Ammon's horn (tissue), 1 donor: Measurements from ENCODE around the gene AKR1B1.

ENCODE experiments used
- DNase-seq: peaks from one replicate; pipeline ENCODE4 v3.0.0-alpha.2; 2016; ENCODE audit warnings: low spot score

The AKR1B1 gene

DNA sequence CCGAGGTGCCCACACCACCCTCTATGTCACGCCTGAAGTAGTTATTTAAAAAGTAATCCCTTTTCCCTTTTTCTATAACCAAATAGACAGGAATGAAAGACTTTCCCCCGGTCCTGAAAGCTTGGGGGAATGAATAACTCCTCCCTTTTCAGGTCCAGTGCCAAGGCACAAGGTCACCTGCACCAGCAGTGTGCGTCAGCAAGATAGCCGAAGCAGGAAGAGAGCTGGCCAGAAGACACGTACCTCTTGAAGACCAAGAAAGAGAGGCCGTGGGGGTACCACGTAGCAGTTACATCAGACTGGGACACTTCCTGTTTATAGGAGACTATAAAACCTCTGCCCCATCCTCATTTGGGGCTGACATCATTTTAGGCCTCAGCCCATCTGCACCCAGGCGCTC is 10.7 kb upstream of the AKR1B1 start:
- DNase-seq: no peak

GRCh38 chr7:134468475-134468874 is 9.6 kb upstream of the AKR1B1 start:
- DNase-seq: no peak

- DNase-seq: no peak
These were observed 9.2 kb upstream of the AKR1B1 start for GRCh38 chr7:134468054-134468453.

DNA sequence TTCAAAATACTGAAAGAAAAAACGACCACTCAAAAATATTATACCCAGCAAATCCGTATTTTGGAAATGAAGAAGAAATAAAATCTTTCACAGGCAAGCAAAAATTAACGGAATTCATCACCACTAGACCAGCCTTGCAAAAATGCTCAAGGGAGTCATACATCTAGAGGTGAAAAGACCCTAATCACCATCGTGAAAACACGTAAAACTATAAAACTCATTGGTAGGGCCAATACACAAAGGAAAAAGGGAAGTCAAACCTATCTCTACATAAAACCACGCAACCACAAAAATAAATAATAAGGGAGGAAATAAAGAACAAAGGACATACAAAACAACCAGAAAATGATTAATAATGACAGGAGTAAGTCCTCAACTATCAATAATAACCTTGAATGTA is 6.6 kb upstream of the AKR1B1 start:
- no peak for DNase-seq

GRCh38 chr7:134464496-134464895 is 5.6 kb upstream of the AKR1B1 start:
- no peak for DNase-seq

- DNase-seq: no peak
These were observed 4.9 kb upstream of the AKR1B1 start for GRCh38 chr7:134463751-134464150.

GRCh38 chr7:134462337-134462925 is 3.5 kb upstream of the AKR1B1 start:
- DNase-seq: no peak

DNA sequence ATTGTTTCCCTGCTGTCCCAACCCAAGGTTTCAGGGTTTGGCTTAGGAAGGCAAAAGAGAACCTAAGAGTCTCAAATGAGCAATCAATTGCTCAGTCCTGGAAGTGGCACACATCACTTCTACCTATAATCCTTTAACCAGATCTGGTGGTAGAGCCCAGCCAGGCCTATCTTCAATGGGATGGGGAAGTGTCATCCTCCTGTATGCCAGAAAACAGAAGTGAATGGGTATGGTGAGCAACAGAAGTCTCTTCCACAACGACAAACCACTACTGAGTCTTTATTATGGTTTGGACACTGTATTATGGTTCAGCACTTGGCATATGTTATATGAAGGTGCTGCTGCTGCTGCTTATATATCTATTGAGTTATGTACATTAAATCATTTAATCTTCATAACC is 3.0 kb upstream of the AKR1B1 start:
- DNase-seq: no peak

DNA sequence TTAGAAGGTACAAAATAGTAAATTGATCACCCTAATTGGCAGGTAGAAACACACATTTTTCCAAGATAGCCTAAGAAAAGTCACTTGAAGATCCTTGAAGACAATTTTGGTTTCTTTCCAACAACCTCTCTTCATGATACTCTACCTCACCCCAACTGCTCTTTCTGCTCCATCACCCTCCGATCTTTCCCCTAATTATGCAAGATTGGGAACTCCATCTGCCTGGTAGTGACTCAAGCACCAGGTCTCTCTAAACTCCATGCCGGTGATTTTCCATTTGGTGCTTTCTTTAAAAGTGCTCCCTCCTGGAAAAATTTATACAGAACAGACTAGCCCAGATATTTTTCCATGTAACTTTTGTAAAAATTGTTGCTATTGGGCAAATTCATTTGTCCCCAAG is 1.1 kb upstream of the AKR1B1 start:
- DNase-seq: no peak

DNA sequence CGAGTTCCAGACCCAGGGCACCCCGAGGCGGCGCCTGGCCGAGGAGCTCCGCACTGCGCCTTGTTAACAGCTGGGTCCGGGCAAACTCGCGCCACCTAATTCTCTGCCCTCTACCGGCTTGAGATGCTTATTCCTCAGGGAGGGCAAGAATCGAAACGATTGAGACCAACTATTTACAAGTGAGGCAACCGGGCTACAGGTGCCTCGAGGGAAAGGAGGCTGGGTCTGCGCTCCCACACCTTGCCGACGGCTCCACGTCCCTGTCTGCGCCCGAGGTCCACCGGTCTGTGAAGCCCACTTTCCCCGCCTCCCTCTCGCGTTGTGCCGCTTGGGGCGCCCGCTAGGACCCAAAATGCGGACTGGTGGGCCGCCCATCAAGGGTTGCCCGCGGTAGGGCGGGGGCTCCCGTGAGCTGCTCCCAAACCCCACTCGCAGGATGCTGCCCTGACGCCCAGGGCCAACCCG is 527 bp downstream of the AKR1B1 start:
- DNase-seq: peak; percentile 62

GRCh38 chr7:134457210-134457609 is 1.7 kb downstream of the AKR1B1 start:
- DNase-seq: no peak

GRCh38 chr7:134454277-134454676 is 4.6 kb downstream of the AKR1B1 start:
- DNase-seq: peak; percentile 44

DNA sequence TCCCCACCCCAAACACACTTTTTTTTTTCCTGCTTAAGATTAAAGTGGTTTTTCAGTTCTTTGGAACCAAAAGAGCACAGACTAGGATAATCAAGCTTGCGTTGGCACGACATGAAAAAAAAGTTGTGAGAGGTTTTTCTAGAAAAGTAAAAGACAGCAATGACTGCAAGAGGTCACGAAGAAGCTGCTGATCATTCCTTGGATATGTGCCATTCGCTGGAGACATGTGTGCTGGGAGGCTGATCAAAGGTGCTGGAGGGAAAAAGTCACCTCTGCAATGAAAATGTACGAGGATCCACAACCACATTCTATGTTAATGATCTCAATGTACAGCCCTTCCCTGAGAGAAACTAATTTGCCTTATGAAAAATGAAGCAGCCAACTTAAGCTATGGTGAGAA is 5.4 kb downstream of the AKR1B1 start:
- no peak for DNase-seq

DNA sequence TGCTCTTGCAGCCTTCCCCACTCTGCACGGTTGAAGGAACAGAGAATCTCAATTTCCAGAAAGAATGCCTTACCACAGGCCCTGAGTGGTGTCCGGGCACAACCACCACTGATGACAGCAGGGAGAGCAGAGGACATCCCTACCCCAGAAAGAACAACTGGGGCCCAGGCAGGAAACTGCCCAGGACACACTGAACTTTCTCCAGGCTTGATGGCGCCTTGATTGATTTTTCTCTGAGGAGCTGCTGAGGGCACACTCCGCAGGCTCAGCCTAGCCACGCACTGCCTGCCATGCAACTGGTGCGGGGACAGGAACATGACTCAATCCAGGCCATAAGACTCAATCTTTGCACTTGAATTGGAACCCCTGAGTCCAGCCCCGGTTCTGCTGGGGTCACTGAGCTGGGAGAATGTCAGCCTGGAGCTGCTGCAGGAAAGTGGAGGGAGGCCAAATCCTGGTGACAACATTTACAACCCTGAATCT is 5.9 kb downstream of the AKR1B1 start:
- DNase-seq: peak; percentile 17

- DNase-seq: no peak
These were observed 6.5 kb downstream of the AKR1B1 start for GRCh38 chr7:134452419-134452838.

GRCh38 chr7:134451656-134452055 is 7.2 kb downstream of the AKR1B1 start:
- peak; percentile 67 for DNase-seq

- no peak for DNase-seq
These were observed 8.5 kb downstream of the AKR1B1 start for GRCh38 chr7:134450294-134451000.

- DNase-seq: no peak
These were observed 9.2 kb downstream of the AKR1B1 start for GRCh38 chr7:134449680-134450079.

DNA sequence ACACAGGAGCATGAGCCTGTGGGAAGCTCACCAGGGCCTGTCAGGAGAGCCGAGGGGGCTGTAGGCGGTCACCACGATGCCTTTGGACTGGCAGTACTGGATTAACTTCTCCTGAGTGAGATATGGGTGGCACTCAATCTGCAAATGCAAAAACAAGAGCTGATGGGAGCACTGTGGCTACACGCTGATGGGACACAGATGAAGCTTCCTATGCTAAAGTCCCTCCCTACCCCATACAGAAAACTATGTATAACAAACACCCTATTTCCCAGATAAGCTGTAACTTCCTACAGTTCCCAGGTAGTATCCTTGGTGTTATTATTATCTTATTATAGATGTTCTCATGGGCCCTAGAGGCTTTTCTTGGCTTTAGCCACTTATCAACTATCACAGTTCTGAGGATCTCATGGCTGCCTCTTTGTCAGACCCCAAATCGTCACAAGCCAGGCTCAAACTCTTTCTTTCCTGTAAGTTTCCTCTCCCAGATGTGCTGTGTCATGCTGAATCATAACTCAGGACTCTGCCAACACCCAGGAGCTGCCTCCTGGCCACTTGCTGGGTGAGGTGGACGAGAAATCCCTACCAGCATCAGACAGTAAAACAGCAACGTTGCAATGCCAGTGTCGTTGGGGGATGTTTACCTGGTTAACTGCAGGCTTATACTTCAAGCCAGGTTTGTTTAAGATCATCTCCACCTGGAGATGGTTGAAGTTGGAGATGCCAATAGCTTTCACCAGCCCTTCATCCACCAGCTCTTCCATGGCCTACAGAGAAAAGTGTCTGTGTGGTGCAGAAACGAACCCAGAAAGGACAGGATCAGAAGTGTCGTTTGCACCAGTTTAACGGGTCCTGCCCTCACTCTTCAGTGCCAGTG is 10.3 kb downstream of the AKR1B1 start:
- DNase-seq: no peak

GRCh38 chr7:134447383-134447782 is 11.5 kb downstream of the AKR1B1 start:
- no peak for DNase-seq

DNA sequence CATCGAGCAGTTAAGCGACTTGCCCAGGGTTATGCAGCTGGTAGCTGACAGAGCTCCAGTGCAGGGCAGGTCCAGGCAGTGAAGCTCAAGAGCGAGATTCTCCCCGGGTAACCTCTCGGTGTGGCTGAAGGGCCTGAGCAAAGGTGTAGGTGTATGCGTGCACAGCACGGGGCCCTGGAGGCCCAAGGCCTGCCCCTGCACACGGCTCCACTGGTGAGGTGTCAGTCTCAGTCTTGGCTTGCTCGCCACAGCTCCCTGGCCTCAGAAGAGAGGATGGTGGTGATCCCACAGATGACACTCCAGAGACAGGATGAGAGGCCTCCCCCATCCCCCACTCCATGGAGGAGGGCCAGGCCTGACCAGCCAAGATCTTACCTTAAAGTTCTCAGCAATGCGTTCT is 12.0 kb downstream of the AKR1B1 start:
- no peak for DNase-seq

GRCh38 chr7:134446446-134446845 is 12.5 kb downstream of the AKR1B1 start:
- no peak for DNase-seq

- DNase-seq: no peak
These were observed 14.0 kb downstream of the AKR1B1 start for GRCh38 chr7:134444961-134445315.
